PFSK-1 (cell line): Measurements from ENCODE around the gene GPR158.

Experiments
- FOXP2 ChIP-seq: optimal IDR thresholded peaks from 2 replicates; pipeline ENCODE3; 2011; ENCODE audit warnings: borderline replicate concordance, control low read depth, inconsistent platforms; ENCODE audit not compliant: insufficient read depth; ENCODE audit errors: extremely low read length, extremely low read depth
- POLR2AphosphoS5 ChIP-seq: IDR thresholded peaks from 2 replicates; pipeline ENCODE4 v1.6.1; 2012; ENCODE audit warnings: low read depth, mild to moderate bottlenecking, control low read depth, low read length, moderate library complexity
- REST ChIP-seq, 2 experiments: IDR thresholded peaks; 2 replicates each; pipeline versions ENCODE4 v1.6.1 to v1.8.0; 2011 to 2012; ENCODE audit warnings: low read depth in 2 of 2, low read length in 2 of 2, control low read depth in 1 of 2, inconsistent platforms in 1 of 2, mild to moderate bottlenecking in 1 of 2, moderate library complexity in 1 of 2; ENCODE audit not compliant: insufficient read depth in 1 of 2
- SIN3A ChIP-seq: IDR thresholded peaks from 2 replicates; pipeline ENCODE4 v1.6.1; 2012; ENCODE audit warnings: mild to moderate bottlenecking, low read length, moderate library complexity, borderline replicate concordance; ENCODE audit not compliant: insufficient read depth
- TAF1 ChIP-seq: IDR thresholded peaks from 2 replicates; pipeline ENCODE4 v1.6.1; 2012; ENCODE audit warnings: low read length, control low read depth, borderline replicate concordance; ENCODE audit not compliant: insufficient read depth

GRCh38 chr10:25506821-25507335 lies 332.1 kb downstream of the GPR158 start:
- TF ChIP-seq REST (IDR thresholded peaks at IDR 0.05; ENCODE audit: insufficient read depth in 1 of 2, low read depth in 2 of 2, low read length in 2 of 2) (no peak), TAF1 (no peak), FOXP2 (no peak), POLR2AphosphoS5 (no peak), SIN3A (no peak)
